Stimulated activated CD4-positive, alpha-beta T cell treated with anti-CD3 and anti-CD28 coated beads, Interleukin-4, amount 100 ng/mL, for 1 hour (primary cell): ENCODE measurements around the gene PCLO.
"Not testable (repeated sequence)": the region's sequence is repeated elsewhere in the genome, so short reads cannot be mapped to it uniquely, and the experiment has no call there.

Experiments used
- DNase-seq: peaks from one replicate; pipeline ENCODE4 v3.0.0-alpha.2; 2020

PCLO gene

GRCh38 chr7:83130191-83130590, 32.5 kb downstream of the PCLO start:
- no peak for DNase-seq

- DNase-seq = no peak
Measured at GRCh38 chr7:83119494-83119893, 43.2 kb downstream of the PCLO start.

- no peak for DNase-seq
Measured at GRCh38 chr7:83119026-83119382, 43.7 kb downstream of the PCLO start.

- no peak for DNase-seq
Measured at GRCh38 chr7:83118347-83119025, 44.2 kb downstream of the PCLO start.

GRCh38 chr7:83117466-83117865, 45.2 kb downstream of the PCLO start:
- DNase-seq = no peak

GRCh38 chr7:83111391-83111790, 51.3 kb downstream of the PCLO start:
- no peak for DNase-seq

- DNase-seq = no peak
Measured at GRCh38 chr7:83109352-83109751, 53.3 kb downstream of the PCLO start.

GRCh38 chr7:83105948-83106347, 56.7 kb downstream of the PCLO start:
- DNase-seq = no peak

GRCh38 chr7:83105063-83105462, 57.6 kb downstream of the PCLO start:
- no peak for DNase-seq

GRCh38 chr7:83101530-83101929, 61.2 kb downstream of the PCLO start:
- no peak for DNase-seq

GRCh38 chr7:83096065-83096580, 66.6 kb downstream of the PCLO start:
- no peak for DNase-seq

GRCh38 chr7:83085299-83085698, 77.4 kb downstream of the PCLO start:
- no peak for DNase-seq

- not testable (repeated sequence) for DNase-seq
Measured at GRCh38 chr7:83079879-83080278, 82.8 kb downstream of the PCLO start.

GRCh38 chr7:83077328-83077727, 85.4 kb downstream of the PCLO start:
- DNase-seq = no peak

GRCh38 chr7:83072576-83073517, 89.8 kb downstream of the PCLO start:
- DNase-seq = no peak

- no peak for DNase-seq
Measured at GRCh38 chr7:83065714-83066113, 97.0 kb downstream of the PCLO start.

GRCh38 chr7:83060218-83060617, 102.5 kb downstream of the PCLO start:
- no peak for DNase-seq

GRCh38 chr7:83058667-83059066, 104.0 kb downstream of the PCLO start:
- no peak for DNase-seq

GRCh38 chr7:83055197-83055596, 107.5 kb downstream of the PCLO start:
- no peak for DNase-seq

- no peak for DNase-seq
Measured at GRCh38 chr7:83054472-83054871, 108.2 kb downstream of the PCLO start.

- no peak for DNase-seq
Measured at GRCh38 chr7:83053965-83054364, 108.7 kb downstream of the PCLO start.

GRCh38 chr7:83040484-83040883, 122.2 kb downstream of the PCLO start:
- DNase-seq = no peak

- DNase-seq = no peak
Measured at GRCh38 chr7:83038787-83039186, 123.9 kb downstream of the PCLO start.

GRCh38 chr7:83036721-83037380, 125.8 kb downstream of the PCLO start:
- DNase-seq = no peak
